H9 (cell line): Measurements from ENCODE around the gene LSM4. TPM values are rescaled to one million over a fixed set of nuclear protein-coding genes. Genes with fewer than 3 reads are reported as not detected.

Source experiments
- DNase-seq: peaks from one replicate; pipeline ENCODE4 v3.0.0-alpha.2; 2017
- H2AFZ ChIP-seq: one replicate; pipeline ENCODE4 v1.6.1; 2013; ENCODE audit warnings: mild to moderate bottlenecking, low read length, control low read depth, moderate library complexity
- H2AK5ac ChIP-seq: 2 replicates; pipeline ENCODE4 v1.6.1; 2013; ENCODE audit warnings: low read length, control low read depth, mixed read lengths; ENCODE audit not compliant: insufficient read length
- H2BK120ac ChIP-seq: one replicate; pipeline ENCODE4 v1.6.1; 2013; ENCODE audit warnings: low read depth, mild to moderate bottlenecking, low read length, control low read depth, inconsistent platforms; ENCODE audit not compliant: poor library complexity, severe bottlenecking
- H2BK12ac ChIP-seq: 2 replicates; pipeline ENCODE4 v1.6.1; 2013; ENCODE audit warnings: low read length, control low read depth, mixed read lengths, low read depth; ENCODE audit not compliant: insufficient read length
- H2BK15ac ChIP-seq: 2 replicates; pipeline ENCODE4 v1.6.1; 2013; ENCODE audit warnings: low read depth, low read length, control low read depth
- H2BK20ac ChIP-seq: one replicate; pipeline ENCODE4 v1.6.1; 2013; ENCODE audit warnings: low read depth, mild to moderate bottlenecking, low read length, control low read depth, inconsistent platforms; ENCODE audit not compliant: poor library complexity, severe bottlenecking
- H2BK5ac ChIP-seq: 2 replicates; pipeline ENCODE4 v1.6.1; 2013; ENCODE audit warnings: low read length, control low read depth, mixed read lengths; ENCODE audit not compliant: insufficient read length
- H3K14ac ChIP-seq: 2 replicates; pipeline ENCODE4 v1.6.1; 2013; ENCODE audit warnings: low read length, control low read depth; ENCODE audit not compliant: insufficient read depth
- H3K18ac ChIP-seq: 2 replicates; pipeline ENCODE4 v1.6.1; 2013; ENCODE audit warnings: low read depth, mild to moderate bottlenecking, mixed read lengths, low read length, control low read depth; ENCODE audit not compliant: insufficient read length
- H3K23ac ChIP-seq: 2 replicates; pipeline ENCODE4 v1.6.1; 2013; ENCODE audit warnings: low read length, control low read depth, mixed read lengths, low read depth; ENCODE audit not compliant: insufficient read length
- H3K23me2 ChIP-seq: 2 replicates; pipeline ENCODE4 v1.6.1; 2013; ENCODE audit warnings: low read depth, mild to moderate bottlenecking, mixed read lengths, low read length, control low read depth; ENCODE audit not compliant: insufficient read length, poor library complexity, severe bottlenecking
- H3K27ac ChIP-seq: 2 replicates; pipeline ENCODE4 v1.5.1; 2013; ENCODE audit warnings: low read length, control low read depth, mixed read lengths, low read depth; ENCODE audit not compliant: insufficient read length
- H3K27me3 ChIP-seq: 2 replicates; pipeline ENCODE4 v1.6.1; 2013; ENCODE audit warnings: low read length, control low read depth, inconsistent platforms; ENCODE audit not compliant: insufficient read depth
- H3K4ac ChIP-seq: 2 replicates; pipeline ENCODE4 v1.6.1; 2013; ENCODE audit warnings: low read depth, mild to moderate bottlenecking, control low read depth, inconsistent platforms, low read length, moderate library complexity
- H3K4me1 ChIP-seq: 2 replicates; pipeline ENCODE4 v1.6.1; 2013; ENCODE audit warnings: low read length, control low read depth, inconsistent platforms; ENCODE audit not compliant: insufficient read depth
- H3K4me2 ChIP-seq: 2 replicates; pipeline ENCODE4 v1.6.1; 2013; ENCODE audit warnings: low read length, control low read depth, mixed read lengths; ENCODE audit not compliant: insufficient read length, insufficient read depth
- H3K56ac ChIP-seq: 2 replicates; pipeline ENCODE4 v1.6.1; 2013; ENCODE audit warnings: low read depth, mild to moderate bottlenecking, mixed read lengths, low read length, control low read depth; ENCODE audit not compliant: insufficient read length
- H3K79me1 ChIP-seq: 2 replicates; pipeline ENCODE4 v1.6.1; 2013; ENCODE audit warnings: low read depth, mild to moderate bottlenecking, moderate library complexity, low read length, control low read depth, inconsistent platforms; ENCODE audit not compliant: insufficient read depth, poor library complexity, severe bottlenecking
- H3K79me2 ChIP-seq: 2 replicates; pipeline ENCODE4 v1.6.1; 2013; ENCODE audit warnings: low read length, control low read depth, inconsistent platforms; ENCODE audit not compliant: insufficient read depth
- H3K9ac ChIP-seq: 2 replicates; pipeline ENCODE4 v1.6.1; 2013; ENCODE audit warnings: low read length, control low read depth, mixed read lengths; ENCODE audit not compliant: insufficient read length; ENCODE audit errors: extremely low read depth
- H3K9me3 ChIP-seq: one replicate; pipeline ENCODE4 v1.6.1; 2013; ENCODE audit warnings: low read depth, low read length, inconsistent platforms; ENCODE audit not compliant: control insufficient read depth
- H3T11ph ChIP-seq: one replicate; pipeline ENCODE4 v1.6.1; 2013; ENCODE audit warnings: mild to moderate bottlenecking, low read length, control low read depth, inconsistent platforms
- H4K20me1 ChIP-seq: one replicate; pipeline ENCODE4 v1.6.1; 2013; ENCODE audit not compliant: control insufficient read depth, insufficient read length, insufficient read depth
- H4K5ac ChIP-seq: 2 replicates; pipeline ENCODE4 v1.6.1; 2013; ENCODE audit warnings: low read depth, mild to moderate bottlenecking, mixed read lengths, low read length, control low read depth; ENCODE audit not compliant: insufficient read length
- H4K8ac ChIP-seq: replicated peaks from 2 replicates; pipeline ENCODE4 v1.6.1; 2013; ENCODE audit warnings: low read length, control low read depth, mixed read lengths, low read depth; ENCODE audit not compliant: insufficient read length
- H4K91ac ChIP-seq: 2 replicates; pipeline ENCODE4 v1.6.1; 2013; ENCODE audit warnings: low read depth, mild to moderate bottlenecking, moderate library complexity, mixed read lengths, low read length, control low read depth; ENCODE audit not compliant: insufficient read length
- H3K27ac Mint-ChIP-seq, 3 experiments: 2 replicates in 2 of 3; 3 replicates in 1 of 3; pipeline ENCODE4 v1.8.0; 2020 to 2021; ENCODE audit warnings: mixed read lengths in 3 of 3, mild to moderate bottlenecking in 1 of 3, moderate library complexity in 1 of 3
- H3K27me3 Mint-ChIP-seq: 2 replicates; pipeline ENCODE4 v1.8.0; 2021; ENCODE audit warnings: low read depth, mild to moderate bottlenecking, moderate library complexity, mixed read lengths
- H3K36me3 Mint-ChIP-seq, 3 experiments: 2 replicates in 2 of 3; 3 replicates in 1 of 3; pipeline ENCODE4 v1.8.0; 2020 to 2021; ENCODE audit warnings: low read depth in 3 of 3, mixed read lengths in 3 of 3; ENCODE audit not compliant: insufficient read depth in 1 of 3
- H3K4me1 Mint-ChIP-seq, 2 experiments: 2 replicates each; pipeline ENCODE4 v1.8.0; 2020; ENCODE audit warnings: mixed read lengths in 2 of 2
- H3K4me3 Mint-ChIP-seq, 2 experiments: 2 replicates in 1 of 2; 3 replicates in 1 of 2; pipeline ENCODE4 v1.8.0; 2020 to 2021; ENCODE audit warnings: mild to moderate bottlenecking in 2 of 2, mixed read lengths in 2 of 2, moderate library complexity in 1 of 2
- H3K9me3 Mint-ChIP-seq, 2 experiments: 2 replicates in 1 of 2; 3 replicates in 1 of 2; pipeline ENCODE4 v1.8.0; 2020; ENCODE audit warnings: mild to moderate bottlenecking in 2 of 2, mixed read lengths in 2 of 2, moderate library complexity in 1 of 2
- CTCF ChIP-seq: fragments of 200-600 bp; sonication (generic); conservative IDR thresholded peaks from 3 replicates; pipeline ENCODE4 v1.8.0; 2021; ENCODE audit warnings: antibody characterized with exemption, mild to moderate bottlenecking
- WGBS: extraction: QIAGEN DNeasy Blood & Tissue Kit; methylation state at CpG from one replicate; pipeline ENCODE4 v1.1.7; 2013; ENCODE audit warnings: missing lambda C conversion rate, low lambda C conversion rate, mixed read lengths; ENCODE audit not compliant: insufficient read length; ENCODE audit errors: extremely low coverage; 5-methylcytosine and 5-hydroxymethylcytosine counted together
- total RNA-seq: library from RNA; stranded (reverse); gene quantifications from 2 replicates; pipeline ENCODE4 v1.2.1, GENCODE V29; 2021

LSM4 gene
- total RNA-seq, 1 experiment from 2014 or later, result 342 TPM

GRCh38 chr19:18266771-18267686, 55.8 kb downstream of the LSM4 start:
- no peak overlapping the region for H3K18ac ChIP-seq
- H2BK120ac ChIP-seq, result no peak overlapping the region
- H3K9me3 ChIP-seq, result no peaks in the 10 kb centered on the region

More at GRCh38 chr19:18266771-18267686, 55.8 kb downstream of the LSM4 start:
- Mint-ChIP-seq H3K36me3 (peaks cover 2 to 20% (median 5%) of the 10 kb centered on the region in 3 experiments; a peak in 4 of 7 replicates), H3K4me1 (0 out of 4 replicates have a peak, but pooled peaks cover 0 to under 1% of the 10 kb centered on the region in 2 experiments), H3K27ac (no peak overlapping the region), H3K9me3 (no peaks in the 10 kb centered on the region; a peak in 1 of 5 replicates), H3K4me3 (no peak overlapping the region), H3K27me3 (peaks cover 3% of the 10 kb centered on the region)
- Histone ChIP-seq H3K79me1 (no peaks in the 10 kb centered on the region), H2AFZ (no peak overlapping the region), H4K91ac (no peak overlapping the region), H3K14ac (no peak overlapping the region), H2AK5ac (no peak overlapping the region), H4K20me1 (no peaks in the 10 kb centered on the region), H2BK20ac (no peak overlapping the region), H3K23me2 (no peaks in the 10 kb centered on the region), H4K8ac (no peak overlapping the region), H3K4me1 (no peaks in the 10 kb centered on the region), H2BK12ac (no peak overlapping the region), H3K23ac (no peak overlapping the region), H3K4ac (no peak overlapping the region), H4K5ac (no peak overlapping the region), H3K79me2 (no peaks in the 10 kb centered on the region), H3T11ph (no peak overlapping the region), H3K27ac (no peak overlapping the region), H3K4me2 (no peak overlapping the region), H2BK5ac (no peak overlapping the region), H2BK15ac (no peak overlapping the region), H3K27me3 (no peaks in the 10 kb centered on the region), H3K9ac (no peak overlapping the region), H3K56ac (no peak overlapping the region)
- WGBS, result no CpG with 5 or more reads among the region's 42 CpGs
- TF ChIP-seq CTCF, result no peak
- DNase-seq, result no peak
